ENCODE results near the gene AMOTL1.

AMOTL1 gene

GRCh38 chr11:94857337-94857736 is 89.2 kb downstream of the AMOTL1 start:
- no peak for DNase-seq (ENCODE audit: low spot score)

- no peak for DNase-seq (ENCODE audit: low spot score)
Measured at GRCh38 chr11:94858012-94858705, 90.0 kb downstream of the AMOTL1 start.

GRCh38 chr11:94860333-94860732 is 92.2 kb downstream of the AMOTL1 start:
- DNase-seq (ENCODE audit: low spot score) = no peak

GRCh38 chr11:94861306-94861845 is 93.2 kb downstream of the AMOTL1 start:
- DNase-seq (ENCODE audit: low spot score) = no peak

- no peak for DNase-seq (ENCODE audit: low spot score)
Measured at GRCh38 chr11:94862926-94863880, 95.0 kb downstream of the AMOTL1 start.

GRCh38 chr11:94864506-94865045 is 96.4 kb downstream of the AMOTL1 start:
- DNase-seq (ENCODE audit: low spot score) = no peak

- DNase-seq (ENCODE audit: low spot score) = no peak
Measured at GRCh38 chr11:94866231-94866822, 98.2 kb downstream of the AMOTL1 start.

GRCh38 chr11:94866936-94867795 is 99.0 kb downstream of the AMOTL1 start:
- no peak for DNase-seq (ENCODE audit: low spot score)

GRCh38 chr11:94868468-94868867 is 100.3 kb downstream of the AMOTL1 start:
- no peak for DNase-seq (ENCODE audit: low spot score)

- DNase-seq (ENCODE audit: low spot score) = no peak
Measured at GRCh38 chr11:94869186-94869585, 101.0 kb downstream of the AMOTL1 start.

- no peak for DNase-seq (ENCODE audit: low spot score)
Measured at GRCh38 chr11:94870422-94870821, 102.3 kb downstream of the AMOTL1 start.

- no peak for DNase-seq (ENCODE audit: low spot score)
Measured at GRCh38 chr11:94871491-94872185, 103.5 kb downstream of the AMOTL1 start.

GRCh38 chr11:94873916-94874540 is 105.9 kb downstream of the AMOTL1 start:
- no peak for DNase-seq (ENCODE audit: low spot score)

- DNase-seq (ENCODE audit: low spot score) = no peak
Measured at GRCh38 chr11:94876222-94876621, 108.1 kb downstream of the AMOTL1 start.

GRCh38 chr11:94876645-94877442 is 108.7 kb downstream of the AMOTL1 start:
- no peak for DNase-seq (ENCODE audit: low spot score)

- no peak for DNase-seq (ENCODE audit: low spot score)
Measured at GRCh38 chr11:94877443-94878200, 109.5 kb downstream of the AMOTL1 start.

GRCh38 chr11:94879006-94879405 is 110.8 kb downstream of the AMOTL1 start:
- no peak for DNase-seq (ENCODE audit: low spot score)

GRCh38 chr11:94880216-94880615 is 112.1 kb downstream of the AMOTL1 start:
- no peak for DNase-seq (ENCODE audit: low spot score)

GRCh38 chr11:94882931-94883330 is 114.8 kb downstream of the AMOTL1 start:
- no peak for DNase-seq (ENCODE audit: low spot score)

All from HuH-7.5 (cell line).